Activated CD4-positive, alpha-beta T cell treated with anti-CD3 and anti-CD28 coated beads for 48 hours (primary cell): ENCODE measurements around the gene PHTF2.
"Not testable (repeated sequence)": the region's sequence is repeated elsewhere in the genome, so short reads cannot be mapped to it uniquely, and the experiment has no call there.

Experiments
- DNase-seq: peaks from one replicate; pipeline ENCODE4 v3.0.0-alpha.2; 2020

Gene PHTF2

DNA sequence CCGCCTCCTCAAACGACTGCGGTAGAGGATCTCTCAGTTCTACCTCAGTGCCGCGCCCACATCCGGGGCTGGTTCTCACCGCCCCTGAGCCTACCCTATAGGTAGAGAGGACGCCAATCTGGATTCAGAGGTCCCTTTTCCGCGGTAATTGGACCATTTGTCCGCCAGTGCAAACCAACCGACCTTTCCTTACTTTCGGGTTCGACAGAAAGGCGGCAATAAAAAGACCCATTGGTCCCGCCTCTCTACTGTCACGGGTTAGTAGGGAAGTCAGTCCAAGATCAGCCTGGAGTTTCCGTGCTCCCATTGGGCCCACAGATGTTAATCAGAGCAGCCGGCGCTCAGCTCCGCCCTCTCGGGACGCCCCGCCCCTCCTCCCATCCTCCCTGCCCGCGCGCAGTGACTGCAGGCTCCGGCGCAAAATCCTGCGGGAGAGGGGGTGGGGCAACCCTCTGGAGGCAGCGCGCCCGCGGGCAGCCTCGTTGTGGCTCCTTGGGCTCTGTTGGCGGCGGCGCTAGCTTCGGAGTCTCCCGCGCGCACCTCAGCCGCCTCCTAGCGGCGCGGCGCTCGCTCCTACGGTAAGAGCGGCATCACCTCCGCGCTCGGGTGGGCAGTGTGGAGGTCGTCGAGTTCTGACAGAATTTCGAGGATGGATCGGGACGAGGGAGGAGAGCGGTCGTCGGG is at the start of gene PHTF2, which contains the start of gene TMEM60:
TSS of gene PHTF2 (plus strand) at position 380 of the 684 bp plus-strand sequence.
TSS of gene TMEM60 (minus strand) at position 41 of the 684 bp plus-strand sequence. CDS start 4,061 bp downstream, outside the sequence.
- DNase-seq = peak; percentile 95

- no peak for DNase-seq
Measured at GRCh38 chr7:77752016-77752415, 46.6 kb upstream of the PHTF2 start.

GRCh38 chr7:77753173-77753572 is 45.4 kb upstream of the PHTF2 start:
- no peak for DNase-seq

GRCh38 chr7:77757589-77757988 is 41.0 kb upstream of the PHTF2 start:
- no peak for DNase-seq

- DNase-seq = peak; percentile 74
Measured at GRCh38 chr7:77759294-77759889, 39.2 kb upstream of the PHTF2 start.

- DNase-seq = no peak
Measured at GRCh38 chr7:77760809-77761453, 37.6 kb upstream of the PHTF2 start.

- no peak for DNase-seq
Measured at GRCh38 chr7:77765481-77765880, 33.1 kb upstream of the PHTF2 start.

DNA sequence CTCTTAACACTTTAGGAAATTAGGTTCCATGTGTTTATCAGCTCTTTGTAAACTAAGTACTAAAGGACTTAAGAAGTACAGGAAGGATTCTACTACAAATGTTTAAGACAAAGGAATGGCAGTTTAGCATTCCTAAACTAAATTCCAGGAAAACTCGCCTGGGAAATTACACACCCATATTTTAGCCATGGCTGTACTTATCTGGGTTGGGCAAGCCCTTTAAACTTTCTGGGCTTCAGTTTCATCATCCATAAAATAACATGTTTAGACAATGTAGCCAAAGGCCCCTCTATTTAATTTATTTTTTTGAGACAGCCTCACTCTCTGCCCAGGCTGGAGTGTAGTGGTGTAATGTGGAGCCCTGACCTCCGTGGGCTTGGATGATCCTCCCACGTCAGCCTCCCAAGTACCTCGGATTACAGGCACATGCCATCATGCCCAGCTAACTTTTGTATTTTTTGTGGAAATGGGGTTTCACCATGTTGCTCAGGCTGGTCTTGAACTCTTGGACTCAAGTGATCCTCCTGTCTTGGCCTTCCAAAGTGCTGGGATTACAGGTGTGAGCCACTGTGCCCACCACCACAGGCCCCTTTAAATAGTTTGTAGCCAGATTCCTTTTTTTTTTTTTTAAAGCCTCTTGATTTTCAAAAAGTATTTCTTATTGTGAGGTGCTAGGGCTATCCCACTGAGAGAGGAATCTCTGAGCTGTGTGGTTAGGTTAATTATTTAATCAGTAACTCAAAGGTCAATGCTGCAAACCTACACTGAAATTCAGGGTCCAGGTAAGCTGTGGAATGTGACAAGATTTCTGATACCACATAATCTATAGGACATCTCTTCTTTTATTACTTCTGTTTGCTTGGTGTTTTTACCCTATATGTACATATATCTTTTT is 32.4 kb upstream of the PHTF2 start:
- no peak for DNase-seq

GRCh38 chr7:77766801-77767605 is 31.6 kb upstream of the PHTF2 start:
- DNase-seq = no peak

- no peak for DNase-seq
Measured at GRCh38 chr7:77770316-77770715, 28.3 kb upstream of the PHTF2 start.

DNA sequence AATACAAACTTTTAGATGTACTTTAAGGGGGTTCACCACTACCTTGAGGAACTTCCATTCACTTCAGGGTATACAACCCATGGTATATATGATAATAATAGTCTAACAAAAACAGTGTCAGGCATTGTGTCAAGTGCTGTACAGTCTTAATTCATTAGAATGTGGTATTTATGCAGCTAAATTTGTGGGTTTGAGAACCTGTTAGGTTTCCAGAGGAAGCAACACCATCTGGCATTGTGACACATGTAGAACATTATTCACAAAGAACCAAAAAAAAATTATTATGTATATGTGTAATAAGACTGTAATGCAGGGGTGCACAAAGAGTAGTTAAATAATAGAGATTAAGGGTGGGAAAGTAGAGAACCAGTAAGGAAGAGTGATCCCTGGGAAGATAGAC is 26.7 kb upstream of the PHTF2 start:
- no peak for DNase-seq

GRCh38 chr7:77778535-77778934 is 20.0 kb upstream of the PHTF2 start:
- DNase-seq = no peak

GRCh38 chr7:77782383-77782782 is 16.2 kb upstream of the PHTF2 start:
- no peak for DNase-seq

DNA sequence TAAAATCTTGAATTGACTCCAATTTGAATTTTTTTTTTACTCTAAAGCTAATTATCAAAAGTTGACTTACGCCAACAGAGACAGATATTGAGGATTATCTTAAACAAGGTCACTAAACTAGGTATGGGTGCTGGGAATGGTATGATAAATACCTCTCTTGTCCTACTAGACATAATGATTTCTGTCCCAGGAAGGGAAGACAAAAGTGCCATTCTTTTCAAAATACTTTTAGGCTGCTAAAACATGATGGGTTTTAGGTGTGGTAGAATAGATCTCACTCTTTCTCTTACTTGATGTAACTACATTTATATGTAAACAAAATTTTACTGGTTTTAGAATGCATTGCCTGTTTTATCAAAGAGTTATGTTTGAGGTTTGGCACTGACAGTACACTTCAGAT is 15.5 kb upstream of the PHTF2 start:
- DNase-seq = no peak

GRCh38 chr7:77783545-77783944 is 15.0 kb upstream of the PHTF2 start:
- no peak for DNase-seq

DNA sequence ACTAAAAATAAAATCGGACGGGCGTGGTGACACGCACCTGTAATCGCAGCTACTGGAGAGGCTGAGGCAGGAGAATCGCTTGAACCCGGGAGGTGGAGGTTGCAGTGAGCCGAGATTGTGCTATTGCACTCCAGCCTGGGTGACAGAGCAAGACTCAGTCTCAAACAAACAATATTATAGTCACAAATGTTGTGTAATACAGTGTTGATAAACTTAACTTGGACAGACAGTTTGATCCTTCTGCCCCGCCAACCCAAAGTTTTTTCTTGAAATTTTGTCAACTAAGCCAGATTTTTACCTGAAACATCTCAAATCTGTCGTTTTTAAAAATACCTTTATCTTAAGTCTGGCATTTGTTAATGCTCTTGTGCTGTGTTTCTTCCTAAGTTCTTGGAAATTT is 14.1 kb upstream of the PHTF2 start:
- DNase-seq = not testable (repeated sequence)

GRCh38 chr7:77786018-77786417 is 12.6 kb upstream of the PHTF2 start:
- DNase-seq = no peak

GRCh38 chr7:77786741-77787140 is 11.8 kb upstream of the PHTF2 start:
- no peak for DNase-seq

- DNase-seq = no peak
Measured at GRCh38 chr7:77788327-77788902, 10.2 kb upstream of the PHTF2 start.

DNA sequence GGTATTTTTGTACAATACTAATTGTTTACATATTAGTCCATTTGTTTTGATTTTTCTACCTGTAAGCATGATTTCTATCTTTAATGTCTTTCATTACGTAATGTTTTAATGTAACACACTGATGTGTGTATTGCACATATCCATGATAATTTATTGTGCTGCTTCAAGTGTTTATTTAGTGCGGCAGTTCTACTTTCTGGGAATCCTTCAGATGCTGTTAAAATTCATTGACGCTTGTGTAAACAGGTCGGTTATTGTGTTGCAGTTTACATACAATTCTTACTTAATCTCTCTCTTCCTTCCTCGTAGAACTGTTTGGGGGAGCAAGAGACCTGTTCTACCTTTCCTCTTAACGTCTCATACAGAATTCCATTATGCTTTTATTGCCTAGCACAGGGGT is 7.2 kb upstream of the PHTF2 start:
- no peak for DNase-seq

- no peak for DNase-seq
Measured at GRCh38 chr7:77791956-77792355, 6.6 kb upstream of the PHTF2 start.

- DNase-seq = no peak
Measured at GRCh38 chr7:77794000-77794399, 4.6 kb upstream of the PHTF2 start.
